ENCODE data around the gene AP3S2.
"Not testable (repeated sequence)": the region's sequence is repeated elsewhere in the genome, so short reads cannot be mapped to it uniquely, and the experiment has no call there.

The AP3S2 gene

DNA sequence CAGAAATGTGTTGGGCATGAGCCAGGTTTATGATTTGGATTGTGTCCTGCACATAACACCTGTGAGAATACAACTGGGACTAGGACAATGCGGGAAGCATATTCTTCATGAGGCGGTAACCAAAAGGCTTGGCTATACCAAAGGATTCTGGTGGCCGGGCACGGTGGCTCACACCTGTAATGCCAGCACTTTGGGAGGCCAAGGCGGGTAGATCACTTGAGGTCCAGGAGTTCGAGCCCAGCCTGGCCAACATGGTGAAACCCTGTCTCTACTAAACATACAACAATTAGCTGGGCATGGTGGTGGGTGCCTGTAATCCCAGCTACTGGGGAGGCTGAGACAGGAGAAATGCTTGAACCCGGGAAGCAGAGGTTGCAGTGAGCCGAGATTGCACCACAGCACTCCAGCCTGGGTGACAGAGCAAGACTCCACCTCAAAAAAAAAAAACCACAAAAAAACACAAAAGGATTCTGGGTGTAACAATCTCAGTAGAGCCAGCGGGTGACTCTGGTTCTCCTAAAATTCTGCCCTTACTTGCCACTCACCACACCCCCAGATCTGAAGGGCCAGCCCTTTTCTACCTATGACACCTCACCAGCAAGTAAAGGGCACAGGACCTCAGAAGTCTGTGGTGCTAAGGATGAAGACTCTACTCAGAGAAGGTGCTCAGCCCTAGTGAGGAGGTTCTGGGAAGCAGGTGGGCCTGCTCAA lies 59.2 kb downstream of the AP3S2 start:
- not testable (repeated sequence) for DNase-seq

DNA sequence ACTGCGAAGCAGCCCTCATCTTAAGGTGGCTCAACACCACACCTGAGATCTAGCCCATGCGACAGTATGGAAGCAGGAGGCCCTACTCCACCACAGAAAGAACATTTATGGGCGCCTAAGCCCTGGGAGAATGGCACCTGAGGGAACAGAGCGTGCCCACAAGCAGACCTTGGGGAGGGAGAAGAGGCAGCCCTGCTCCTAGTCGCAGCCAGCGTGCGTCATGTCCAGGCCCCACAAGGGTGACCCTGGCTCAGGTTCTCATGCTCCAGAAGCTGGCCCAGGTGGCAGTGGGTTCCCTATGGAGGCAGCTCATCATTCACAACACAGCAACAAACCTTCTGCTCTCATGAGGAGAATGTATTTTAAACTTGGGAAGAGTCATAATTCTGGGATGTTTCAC lies 59.8 kb downstream of the AP3S2 start:
- DNase-seq = no peak

GRCh38 chr15:89830639-89831038 lies 63.2 kb downstream of the AP3S2 start:
- no peak for DNase-seq

DNA sequence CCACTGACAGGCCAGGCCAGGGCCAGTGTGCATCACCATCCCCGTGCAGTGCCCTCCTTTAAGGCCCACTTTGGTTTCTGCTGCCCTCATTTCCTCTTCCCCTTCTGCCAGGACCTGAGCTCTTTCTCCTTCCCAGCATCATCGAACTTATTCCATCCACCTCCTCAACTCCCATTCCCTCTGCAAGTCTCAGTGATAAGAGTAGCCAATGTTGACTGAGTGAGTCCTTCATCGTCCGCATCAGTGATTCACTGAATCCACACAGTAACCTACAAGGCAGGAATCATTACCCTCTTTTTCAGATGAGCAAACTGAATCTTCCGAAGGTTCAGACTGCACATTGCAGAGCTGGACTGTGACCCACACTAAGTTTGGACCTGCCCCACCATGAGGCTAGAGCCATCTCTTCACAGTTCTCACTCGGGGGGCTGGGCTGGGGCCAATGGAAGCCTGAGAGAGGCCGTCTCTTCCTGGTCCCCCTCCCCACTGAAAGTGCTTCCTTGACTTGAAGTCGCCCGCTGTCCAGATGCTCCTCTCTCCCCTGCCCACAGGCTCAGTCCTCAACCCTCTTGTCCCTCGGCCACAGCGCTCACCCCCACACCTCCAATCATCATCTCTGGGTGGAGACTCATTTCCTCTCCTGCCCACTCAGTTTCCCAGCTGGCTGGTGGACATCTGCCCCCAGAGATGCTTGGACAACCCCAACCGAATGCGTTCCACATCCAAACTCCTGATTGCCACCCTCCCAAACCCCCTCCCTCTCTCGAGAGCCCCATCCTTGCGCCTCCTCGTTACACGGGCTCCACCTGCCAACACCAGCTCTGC lies 64.0 kb downstream of the AP3S2 start:
- no peak for DNase-seq

DNA sequence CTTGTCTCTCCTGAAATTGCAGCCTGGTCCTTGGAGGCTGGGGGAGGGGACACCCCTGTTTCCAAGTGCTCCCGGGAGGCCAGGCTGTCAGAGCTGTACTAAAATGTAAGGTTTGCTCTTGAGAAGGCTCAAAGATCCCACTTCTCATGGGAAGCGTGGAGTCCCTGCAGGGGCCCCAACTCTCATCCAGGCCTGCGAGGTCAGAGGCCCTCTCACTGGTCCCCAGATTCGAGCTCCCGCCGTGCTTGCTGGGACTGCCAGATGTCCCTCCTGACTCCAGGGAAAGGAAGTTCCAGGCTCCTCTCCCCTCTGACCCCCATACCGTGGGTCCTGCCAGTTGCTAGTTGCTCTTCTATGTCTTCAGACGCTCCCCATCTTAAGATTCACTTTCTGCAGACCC lies 64.6 kb downstream of the AP3S2 start:
- no peak for DNase-seq

DNA sequence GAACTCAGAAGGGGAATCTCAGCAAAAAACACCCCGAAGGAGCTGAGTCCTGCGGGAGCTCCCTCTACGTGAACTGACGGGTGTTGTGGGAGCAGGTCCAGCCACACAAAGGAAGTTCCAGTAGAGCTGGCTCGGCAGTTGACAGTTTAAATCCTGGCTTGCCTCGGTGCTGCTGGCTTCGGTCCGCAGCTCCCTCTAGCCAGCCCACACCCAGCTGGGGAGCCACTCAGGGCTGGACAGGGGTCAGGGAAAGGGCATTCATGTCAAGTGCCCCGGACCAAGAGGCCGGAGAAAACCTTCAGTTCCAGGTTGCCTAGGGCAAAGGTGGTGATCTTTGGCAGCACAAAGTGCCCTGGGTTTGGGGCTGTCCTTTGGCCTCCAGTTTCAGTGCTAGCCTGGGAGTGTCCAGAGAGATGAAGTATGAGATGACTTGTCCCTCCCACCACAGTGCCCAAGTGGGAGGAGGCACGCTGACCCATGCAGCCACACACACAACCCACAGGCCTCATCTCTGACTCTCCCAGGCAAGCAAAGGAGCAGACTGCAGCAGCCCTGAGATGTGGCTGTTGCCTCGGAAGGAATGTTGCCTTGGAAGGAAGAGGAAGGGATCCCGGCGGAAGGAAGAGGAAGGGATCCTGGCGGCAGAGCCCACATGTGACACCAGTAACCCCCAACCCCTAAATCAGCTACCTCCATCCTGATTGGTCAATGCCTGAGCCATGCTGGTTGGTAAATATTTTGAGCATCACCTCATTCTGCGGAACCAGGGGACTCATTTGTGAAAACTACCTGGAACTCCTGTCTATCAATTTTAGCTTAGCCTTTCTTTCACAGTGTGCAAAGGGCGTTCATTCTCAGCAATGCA lies 65.3 kb downstream of the AP3S2 start:
- no peak for DNase-seq

- DNase-seq = no peak
These were observed 66.0 kb downstream of the AP3S2 start for GRCh38 chr15:89827829-89828228.

DNA sequence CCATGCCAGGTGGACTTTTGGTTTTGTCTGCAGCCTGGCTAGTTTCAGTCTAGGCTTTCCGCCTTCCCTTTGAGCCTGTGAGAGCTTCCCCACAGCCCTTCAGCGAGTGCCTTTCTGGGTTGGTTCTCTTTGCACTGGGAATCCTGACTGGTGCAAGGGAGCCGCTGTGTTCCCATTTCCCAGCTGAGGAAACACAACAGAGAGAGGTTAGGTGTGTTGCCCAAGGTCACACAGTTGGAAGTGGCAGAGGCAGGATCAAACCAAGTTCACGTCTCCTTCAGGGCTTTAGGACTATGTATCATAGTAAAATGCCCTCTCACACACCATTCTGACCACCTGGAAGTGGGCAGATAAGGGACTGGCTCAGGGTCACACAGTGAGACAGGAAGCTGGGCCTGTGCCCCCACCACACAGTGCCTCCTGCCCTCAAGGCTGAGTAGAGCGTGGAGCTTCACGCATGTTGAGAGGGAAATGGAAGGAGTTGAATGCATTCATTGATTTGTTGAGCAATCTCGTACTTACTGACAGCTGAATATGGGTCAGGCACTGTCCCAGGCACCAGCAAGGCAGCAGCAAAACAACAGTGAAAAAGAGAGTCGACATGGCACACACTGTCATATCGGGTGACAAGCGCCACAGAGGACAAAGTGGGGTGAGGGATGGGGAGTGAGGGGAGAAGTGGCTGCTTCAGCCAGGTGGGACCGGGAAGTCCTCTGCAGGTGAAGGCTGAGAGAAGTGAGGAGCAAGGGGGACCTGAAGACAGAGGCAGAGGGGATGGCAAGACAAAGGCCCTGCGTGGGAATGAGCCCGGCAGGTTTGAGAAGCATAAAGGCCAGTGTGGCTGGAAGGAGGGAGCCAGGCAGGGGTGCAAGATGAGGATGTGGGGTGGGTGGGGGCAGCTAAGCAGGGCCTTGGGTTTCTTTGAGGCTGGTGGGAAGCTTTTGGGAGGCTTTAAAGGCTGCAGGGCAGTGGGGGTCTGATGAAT lies 66.8 kb downstream of the AP3S2 start:
- no peak for DNase-seq

GRCh38 chr15:89825271-89825940 lies 68.4 kb downstream of the AP3S2 start:
- no peak for DNase-seq

GRCh38 chr15:89824607-89824867 lies 69.3 kb downstream of the AP3S2 start:
- DNase-seq = no peak

DNA sequence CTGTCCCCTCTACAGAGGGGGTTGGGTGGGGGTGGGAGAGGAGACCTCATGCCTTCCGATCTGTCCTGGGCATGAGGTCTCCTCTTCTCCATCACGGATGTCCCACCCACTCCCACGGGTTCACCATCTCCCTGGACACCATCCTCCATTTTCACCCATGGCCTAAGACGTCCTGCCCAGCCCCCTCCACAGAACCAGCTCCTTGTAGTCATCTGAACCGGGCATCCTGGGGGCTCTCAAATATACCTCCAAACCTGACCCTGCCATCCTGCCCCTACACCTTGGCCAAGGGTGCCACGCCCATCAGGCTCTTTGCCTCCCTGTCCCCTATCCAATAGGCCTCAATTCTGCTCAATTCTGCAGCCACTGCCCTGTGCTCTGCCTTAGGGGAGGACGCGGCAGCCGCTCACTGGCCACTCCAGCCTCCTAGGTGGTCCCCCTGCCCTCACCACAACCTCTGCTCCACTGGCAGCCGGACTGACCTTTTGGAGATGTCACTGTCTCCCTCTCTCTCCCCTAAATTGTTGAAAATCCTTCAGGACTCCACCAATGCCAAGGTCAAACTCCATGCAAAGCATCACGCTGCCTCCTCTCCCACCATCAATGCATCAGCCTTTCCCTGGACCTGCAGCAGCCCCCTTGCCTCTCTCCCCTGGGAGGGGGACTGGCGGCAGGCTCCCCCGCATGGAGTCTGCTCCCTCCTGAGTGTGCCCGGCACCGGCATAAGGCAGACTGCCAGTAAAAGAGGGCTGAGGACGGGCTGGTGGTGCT lies 69.8 kb downstream of the AP3S2 start:
- no peak for DNase-seq

- no peak for DNase-seq
These were observed 70.7 kb downstream of the AP3S2 start for GRCh38 chr15:89822951-89823711.

DNA sequence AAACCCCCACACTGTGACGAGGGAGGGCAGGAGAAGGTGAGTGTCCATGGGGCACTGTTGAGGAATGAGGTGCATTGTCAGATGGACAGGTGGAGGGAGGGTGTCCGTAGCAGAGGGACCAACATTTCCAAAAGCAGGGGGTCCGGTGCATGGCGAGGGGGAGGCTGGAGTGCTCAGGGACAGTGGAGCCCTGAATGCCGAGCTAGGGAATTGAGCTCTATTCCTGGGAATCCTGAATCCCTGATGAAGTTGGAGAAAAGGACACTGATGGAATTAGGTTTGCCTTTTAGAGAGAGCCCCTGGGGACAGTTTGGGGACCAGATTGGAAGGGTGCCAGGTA lies 71.2 kb downstream of the AP3S2 start:
- DNase-seq = no peak

DNA sequence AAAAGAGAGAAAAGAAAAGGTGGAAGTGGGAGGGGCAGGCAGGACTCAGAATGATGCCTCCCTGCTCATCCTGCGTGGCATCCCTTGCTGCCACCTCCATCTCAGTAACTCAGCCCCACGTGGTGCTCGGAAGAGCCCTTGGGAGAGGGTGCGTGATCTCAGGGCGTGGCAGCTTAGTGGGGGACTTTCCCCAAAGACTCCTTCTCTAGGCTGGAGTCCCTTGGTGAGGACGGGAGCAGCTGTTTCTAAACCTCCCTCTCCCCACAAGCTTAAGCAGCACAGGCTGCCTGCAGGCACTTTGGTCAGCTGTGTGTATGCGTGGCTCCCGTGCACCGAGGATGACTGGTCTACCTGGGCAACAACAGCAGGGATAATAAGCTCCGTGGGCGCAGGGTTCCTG lies 71.8 kb downstream of the AP3S2 start:
- DNase-seq = no peak

DNA sequence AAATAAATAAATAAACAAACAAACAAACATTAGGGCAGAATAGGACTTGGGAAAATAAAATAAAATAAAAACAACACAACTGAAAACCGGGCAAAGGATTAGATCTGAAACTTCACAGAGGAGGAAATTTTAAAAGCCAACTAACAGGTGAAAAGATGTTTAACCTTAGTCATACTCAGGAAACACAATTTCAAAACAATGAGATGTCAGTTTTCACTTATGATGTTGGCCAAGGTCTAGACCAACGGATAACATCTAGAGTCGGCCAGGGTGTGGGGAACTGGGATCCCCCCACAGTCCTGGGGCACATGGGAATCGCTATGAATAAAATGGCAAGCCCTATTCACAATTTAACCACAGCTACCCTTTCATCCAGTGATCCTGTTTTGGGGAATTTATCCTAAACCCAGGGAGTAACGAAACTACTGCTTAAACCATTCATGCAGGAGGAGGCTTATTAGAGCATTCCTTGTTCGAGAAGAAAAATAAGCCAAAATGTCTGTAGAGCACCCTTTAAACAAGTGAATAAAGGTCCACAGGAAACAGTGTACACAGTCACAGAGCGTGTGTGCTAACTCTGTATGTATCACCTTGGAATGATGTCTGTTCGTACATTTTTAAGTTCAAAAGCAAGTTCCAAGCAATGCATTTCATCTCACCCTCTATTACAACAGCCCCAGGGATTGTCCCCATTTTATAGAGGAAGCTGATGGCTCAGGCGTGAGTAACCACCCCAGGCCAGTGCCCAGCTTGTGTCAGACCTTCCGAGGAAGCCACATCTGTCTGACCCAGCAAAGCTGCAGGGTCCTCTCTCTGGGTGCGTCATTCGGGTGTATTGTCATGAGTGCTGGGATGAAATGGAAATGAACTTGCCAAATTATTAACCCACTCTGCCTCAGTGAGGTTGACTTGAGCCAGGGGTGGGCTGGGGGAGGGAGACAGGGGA lies 72.9 kb downstream of the AP3S2 start:
- no peak for DNase-seq

GRCh38 chr15:89818287-89818686 lies 75.5 kb downstream of the AP3S2 start:
- no peak for DNase-seq

DNA sequence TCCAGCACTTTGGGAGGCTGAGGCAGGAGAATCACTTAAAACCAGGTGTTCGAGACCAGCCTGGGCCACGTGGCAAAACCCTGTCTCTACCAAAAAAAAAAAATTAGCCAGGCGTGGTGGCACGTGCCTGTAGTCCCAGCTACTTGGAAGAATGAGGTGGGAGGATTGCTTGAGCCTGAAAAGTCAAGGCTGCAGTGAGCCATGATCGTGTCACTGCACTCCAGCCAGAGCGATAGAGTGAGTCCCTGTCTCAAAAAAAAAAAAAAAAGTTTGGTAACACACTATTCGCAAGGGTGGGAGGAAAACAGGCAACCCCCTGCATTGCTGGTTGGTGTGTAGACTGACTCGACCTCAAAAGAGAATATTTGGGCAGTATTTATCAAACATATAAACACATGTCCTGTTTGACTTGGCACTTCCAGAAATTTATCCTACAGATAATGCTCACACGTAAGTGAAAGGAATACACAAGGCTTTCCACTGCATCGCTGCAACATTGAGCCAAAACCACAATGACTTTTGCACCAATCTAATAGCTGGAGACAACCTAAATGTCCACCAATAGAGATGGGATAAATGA lies 76.0 kb downstream of the AP3S2 start:
- no peak for DNase-seq

DNA sequence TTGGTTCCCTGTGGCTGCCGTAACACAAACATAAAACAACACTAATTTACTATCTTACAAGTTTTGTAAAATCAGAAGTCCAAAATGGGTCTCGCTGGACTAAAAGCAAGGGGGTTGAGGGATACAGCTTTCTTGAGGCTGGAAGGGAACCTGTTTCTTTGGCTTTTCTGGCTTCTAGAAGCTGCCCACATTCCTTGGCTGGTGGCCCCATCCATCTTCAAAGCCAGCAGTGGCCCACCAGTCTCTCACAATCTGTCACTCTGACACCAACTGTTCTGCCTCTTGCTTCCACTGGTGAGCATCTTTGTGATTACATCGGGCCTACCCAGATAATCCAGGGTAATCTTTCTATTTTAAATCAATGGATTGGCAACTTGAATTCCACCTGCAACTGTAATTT lies 78.0 kb downstream of the AP3S2 start:
- no peak for DNase-seq
